Measurements from ENCODE around the gene HAGHL.

The HAGHL gene

DNA sequence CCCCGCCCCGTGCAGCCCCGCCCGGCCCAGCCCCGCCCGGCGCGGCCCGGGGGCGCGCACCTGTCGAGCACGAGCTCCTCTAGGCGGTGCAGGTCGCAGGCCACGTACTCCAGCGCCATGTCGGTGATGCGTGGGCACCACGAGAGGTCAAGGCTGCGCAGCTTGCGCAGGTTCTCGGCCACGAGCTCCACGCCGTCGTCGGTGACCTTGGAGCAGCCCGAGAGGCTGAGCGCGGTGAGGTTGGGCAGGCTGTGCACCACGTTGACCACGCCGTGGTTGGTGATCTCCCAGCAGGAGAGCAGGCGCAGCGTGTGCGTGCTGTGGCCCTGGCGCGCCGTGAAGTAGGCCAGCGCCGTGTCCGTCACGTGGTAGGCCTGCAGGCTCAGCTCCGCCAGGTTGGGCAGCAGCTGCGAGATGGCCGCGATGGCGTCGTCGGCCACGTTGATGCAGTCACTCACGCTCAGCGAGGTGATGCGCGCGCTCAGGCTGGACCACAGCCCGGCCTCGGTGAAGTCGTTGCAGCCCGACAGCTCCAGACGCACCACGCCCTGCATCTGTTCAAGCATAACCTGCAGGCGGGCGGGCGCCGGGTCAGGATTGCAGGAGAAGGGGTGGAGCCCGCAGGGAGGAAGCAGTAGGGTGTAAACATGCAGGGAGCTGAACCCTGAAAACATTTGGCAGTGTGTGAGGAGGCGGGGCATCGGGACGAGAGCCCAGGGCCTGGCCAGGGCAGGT lies 31.4 kb upstream of the HAGHL start:
- intact Hi-C loops (cut with micrococcal nuclease): no loop called here
- Mint-ChIP-seq H3K4me3 (peak overlapping the region; percentile 34), H3K27me3 (peaks cover 92% of the 10 kb centered on the region), H3K9me3 (no peaks in the 10 kb centered on the region), H3K36me3 (ENCODE audit: low read depth) (no peaks in the 10 kb centered on the region), H3K27ac (no peak overlapping the region), H3K4me1 (ENCODE audit: low read depth) (peaks cover 27% of the 10 kb centered on the region)

DNA sequence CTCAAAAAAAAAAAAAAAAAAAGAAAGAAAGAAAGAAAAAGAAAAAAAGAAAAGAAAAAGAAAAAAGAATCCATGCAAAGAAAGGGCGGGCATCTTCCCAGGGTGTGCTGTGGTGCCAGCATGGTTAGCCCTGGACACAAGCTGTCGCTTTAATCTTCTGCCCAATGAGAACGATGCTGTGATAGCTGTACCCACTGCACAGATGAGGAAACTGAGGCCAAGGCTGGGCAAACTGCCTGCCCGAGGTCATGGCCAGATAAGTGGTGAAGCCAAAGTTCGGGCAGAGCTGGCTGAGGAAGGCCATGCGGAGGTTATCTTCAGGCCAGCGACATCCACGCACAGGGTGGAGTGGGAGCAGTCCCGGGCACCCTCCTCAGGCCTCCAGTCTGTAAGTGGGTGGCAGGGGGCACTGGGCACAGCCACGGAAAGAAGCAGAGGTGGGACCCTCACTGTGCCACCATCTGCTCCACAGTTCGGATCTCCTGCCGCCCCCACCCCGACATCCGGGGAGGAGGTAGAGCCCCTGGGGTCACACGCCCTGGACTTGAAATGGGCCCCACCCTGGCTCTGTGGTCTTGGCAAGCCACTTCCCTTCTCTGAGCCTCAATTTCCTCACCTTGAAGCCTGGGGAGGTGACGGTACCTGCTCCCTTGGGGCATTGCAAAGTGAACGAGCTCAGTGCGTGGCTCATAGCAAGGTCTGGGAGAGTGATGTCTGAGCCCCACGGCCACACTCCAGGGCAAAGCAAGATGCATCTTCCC lies 27.8 kb upstream of the HAGHL start:
- Mint-ChIP-seq H3K27me3 (peaks cover 96% of the 10 kb centered on the region), H3K9me3 (no peaks in the 10 kb centered on the region), H3K4me1 (ENCODE audit: low read depth) (peaks cover 15% of the 10 kb centered on the region), H3K4me3 (no peak overlapping the region), H3K27ac (no peak overlapping the region), H3K36me3 (ENCODE audit: low read depth) (no peaks in the 10 kb centered on the region)
- intact Hi-C loops (cut with micrococcal nuclease): no loop called here

DNA sequence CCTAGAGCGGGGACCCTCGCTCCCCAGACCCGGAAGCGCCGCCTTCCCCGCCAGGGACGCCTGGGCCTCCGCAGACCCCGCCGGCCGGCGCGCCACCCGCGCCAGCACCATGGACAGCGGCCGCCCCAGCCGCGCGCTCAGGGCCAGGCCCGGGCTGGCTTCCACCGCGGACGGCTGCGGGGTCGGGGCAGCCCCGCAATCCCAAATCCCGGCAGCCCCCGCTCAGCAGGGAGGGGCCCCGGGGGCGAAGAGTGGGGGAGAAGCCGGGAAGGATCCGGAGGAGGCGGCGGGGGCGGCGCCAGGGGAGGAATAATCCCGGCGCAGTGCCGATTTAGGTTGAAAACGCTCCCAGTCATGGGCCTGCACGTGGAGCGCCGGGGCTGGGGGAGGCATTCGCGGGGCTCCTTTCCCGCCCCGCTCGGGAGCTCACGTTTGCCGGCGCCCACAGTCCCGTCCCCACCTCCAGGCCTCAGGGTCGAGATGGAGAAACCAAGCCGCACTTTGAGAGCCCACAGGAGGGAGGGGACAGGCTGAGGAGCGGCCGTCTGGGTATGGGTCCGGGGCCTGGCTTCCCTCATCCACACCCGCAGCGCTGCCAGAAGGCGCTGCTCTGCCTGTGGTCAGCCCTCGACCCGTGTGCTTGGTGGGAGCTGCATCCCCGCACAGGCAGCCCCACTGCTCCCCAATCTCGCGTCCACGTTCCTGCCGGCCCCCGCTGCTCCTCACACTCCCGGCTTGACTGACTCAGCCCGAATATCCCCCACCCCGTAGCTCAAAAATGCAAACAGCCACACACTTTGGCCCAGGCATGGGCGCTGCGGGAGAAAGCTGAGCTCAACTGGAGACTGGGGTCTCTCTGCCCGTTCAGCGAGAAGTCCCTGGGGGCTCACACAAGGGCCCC lies 26.0 kb upstream of the HAGHL start:
- intact Hi-C loops (cut with micrococcal nuclease): loop anchor here (10.0 kb wide), 1 partner anchor 484 kb away; no protein-coding TSS in a partner anchor
- H3K36me3 Mint-ChIP-seq (ENCODE audit: low read depth): no peaks in the 10 kb centered on the region
- peaks cover 90% of the 10 kb centered on the region for H3K27me3 Mint-ChIP-seq
- H3K4me3 Mint-ChIP-seq: no peak overlapping the region
- no peaks in the 10 kb centered on the region for H3K9me3 Mint-ChIP-seq
- H3K27ac Mint-ChIP-seq: no peak overlapping the region
- H3K4me1 Mint-ChIP-seq (ENCODE audit: low read depth): peaks cover 1% of the 10 kb centered on the region

DNA sequence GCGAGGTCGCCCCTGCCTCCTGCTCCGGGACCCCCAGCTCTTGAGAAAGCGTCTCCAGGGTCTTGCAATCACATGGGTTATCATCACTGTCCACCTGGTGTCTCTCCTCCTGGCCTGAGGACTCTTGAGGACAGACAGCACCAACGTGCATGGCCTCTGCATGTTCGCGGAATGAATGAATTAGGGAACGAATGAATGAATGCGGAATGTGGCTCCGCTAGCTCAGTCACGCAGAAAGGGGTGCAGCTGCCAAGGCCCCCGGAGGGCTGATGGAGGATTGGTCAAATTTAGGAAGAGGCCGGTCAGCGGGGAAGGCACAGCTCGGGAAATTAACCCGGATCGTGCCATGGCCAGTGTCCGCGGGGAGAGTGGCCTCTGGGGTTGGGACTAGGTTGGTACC lies 24.6 kb upstream of the HAGHL start:
- Mint-ChIP-seq H3K9me3 (no peaks in the 10 kb centered on the region), H3K4me1 (ENCODE audit: low read depth) (no peaks in the 10 kb centered on the region), H3K27me3 (peaks cover 90% of the 10 kb centered on the region), H3K4me3 (no peak overlapping the region), H3K36me3 (ENCODE audit: low read depth) (no peaks in the 10 kb centered on the region), H3K27ac (no peak overlapping the region)
- intact Hi-C loops (cut with micrococcal nuclease): loop anchor here (10.0 kb wide), 1 partner anchor 482 kb away; no protein-coding TSS in a partner anchor

DNA sequence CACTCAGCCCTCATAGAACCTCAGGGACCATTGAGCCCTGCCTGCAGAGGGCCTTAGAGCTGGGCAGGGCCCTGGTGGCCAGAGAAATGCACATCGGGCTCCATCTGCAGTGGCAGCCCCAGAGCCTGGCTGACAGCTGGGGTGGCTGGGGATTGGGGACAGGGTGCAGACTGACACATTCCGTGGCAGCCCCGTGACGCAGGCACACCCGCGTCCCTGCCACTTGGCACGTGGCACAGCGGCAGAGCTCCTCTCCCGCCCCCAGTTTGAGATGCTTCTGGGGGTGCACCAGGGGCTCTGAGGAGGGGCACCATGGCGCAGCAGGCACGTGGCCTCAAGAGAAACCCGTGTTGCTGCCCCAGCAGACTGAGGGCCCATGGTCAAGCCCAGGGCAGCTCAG lies 23.5 kb upstream of the HAGHL start:
- no peaks in the 10 kb centered on the region for H3K36me3 Mint-ChIP-seq (ENCODE audit: low read depth)
- peaks cover 89% of the 10 kb centered on the region for H3K27me3 Mint-ChIP-seq
- intact Hi-C loops (cut with micrococcal nuclease): loop anchor here (10.0 kb wide), 1 partner anchor 481 kb away; no protein-coding TSS in a partner anchor
- no peak overlapping the region for H3K27ac Mint-ChIP-seq
- no peaks in the 10 kb centered on the region for H3K9me3 Mint-ChIP-seq
- H3K4me1 Mint-ChIP-seq (ENCODE audit: low read depth): no peaks in the 10 kb centered on the region
- H3K4me3 Mint-ChIP-seq: no peak overlapping the region

DNA sequence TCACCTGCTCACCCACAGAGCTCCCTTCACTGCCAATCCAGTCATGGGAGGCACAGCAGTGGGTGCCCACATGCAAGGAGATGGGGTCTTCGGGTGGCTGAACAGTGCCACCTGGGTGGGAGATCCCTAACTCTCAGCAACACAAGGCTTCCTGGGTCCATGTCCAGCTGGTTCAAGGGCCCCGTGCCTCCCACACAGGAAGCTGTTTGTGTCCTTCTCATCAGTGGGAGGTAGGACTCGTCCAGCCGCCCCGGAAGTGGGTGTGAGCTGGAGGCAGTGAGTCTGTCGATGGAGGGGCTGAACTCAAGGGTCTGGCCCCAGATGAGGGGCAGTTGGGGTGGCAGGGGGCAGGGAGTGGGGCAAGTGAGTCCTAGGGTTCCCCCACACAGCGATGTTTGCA lies 22.9 kb upstream of the HAGHL start:
- Mint-ChIP-seq H3K27me3 (peaks cover 89% of the 10 kb centered on the region), H3K4me3 (no peak overlapping the region), H3K4me1 (ENCODE audit: low read depth) (no peaks in the 10 kb centered on the region), H3K36me3 (ENCODE audit: low read depth) (no peaks in the 10 kb centered on the region), H3K27ac (no peak overlapping the region), H3K9me3 (no peaks in the 10 kb centered on the region)
- intact Hi-C loops (cut with micrococcal nuclease): loop anchor here (10.0 kb wide), 1 partner anchor 481 kb away; no protein-coding TSS in a partner anchor

DNA sequence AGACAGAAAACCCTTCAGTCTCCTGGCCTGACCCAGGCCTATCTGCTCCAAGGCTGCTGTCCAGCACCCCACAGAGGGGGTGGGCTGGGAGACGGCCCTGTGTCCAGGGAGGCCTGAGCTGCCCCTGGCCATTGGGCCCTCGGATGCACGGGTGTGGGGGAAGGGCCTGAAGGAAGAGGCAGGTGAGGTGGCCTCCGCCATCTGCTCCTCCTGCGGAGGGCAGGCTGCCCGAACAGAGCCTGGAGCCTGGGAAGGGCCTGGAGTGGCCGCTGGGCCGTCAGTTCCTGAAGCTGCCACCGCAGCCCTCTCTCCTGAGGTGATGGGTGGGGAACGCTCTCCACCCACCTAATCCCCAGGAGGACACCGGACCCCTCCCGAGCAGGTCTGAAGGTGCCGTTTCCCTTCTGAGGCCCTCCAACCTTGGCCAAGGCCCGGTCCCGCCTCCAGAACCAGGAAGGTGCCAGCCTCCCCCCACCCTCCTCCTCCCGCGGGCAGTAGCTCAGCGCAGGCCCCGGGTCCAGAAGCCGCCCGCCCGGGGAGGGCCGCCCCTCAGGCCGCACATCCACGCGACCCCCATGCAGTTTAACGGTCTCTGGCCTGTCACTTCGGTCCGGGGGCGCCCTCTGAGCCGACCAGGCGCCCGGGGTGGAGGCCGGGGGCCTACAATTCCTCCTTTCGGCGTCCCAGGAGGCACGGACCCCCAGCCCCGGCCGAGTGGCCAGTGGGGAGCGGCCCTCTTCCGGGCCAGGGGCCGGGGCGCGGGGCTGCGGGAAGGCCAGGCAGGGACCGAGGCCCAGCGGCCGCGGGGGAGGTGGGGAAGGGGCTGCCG lies 22.1 kb upstream of the HAGHL start:
- no peaks in the 10 kb centered on the region for H3K4me1 Mint-ChIP-seq (ENCODE audit: low read depth)
- intact Hi-C loops (cut with micrococcal nuclease): loop anchor here (10.0 kb wide), 1 partner anchor 480 kb away; no protein-coding TSS in a partner anchor
- H3K36me3 Mint-ChIP-seq (ENCODE audit: low read depth): no peaks in the 10 kb centered on the region
- H3K27ac Mint-ChIP-seq: no peak overlapping the region
- no peaks in the 10 kb centered on the region for H3K9me3 Mint-ChIP-seq
- no peak overlapping the region for H3K4me3 Mint-ChIP-seq
- H3K27me3 Mint-ChIP-seq: peaks cover 89% of the 10 kb centered on the region

DNA sequence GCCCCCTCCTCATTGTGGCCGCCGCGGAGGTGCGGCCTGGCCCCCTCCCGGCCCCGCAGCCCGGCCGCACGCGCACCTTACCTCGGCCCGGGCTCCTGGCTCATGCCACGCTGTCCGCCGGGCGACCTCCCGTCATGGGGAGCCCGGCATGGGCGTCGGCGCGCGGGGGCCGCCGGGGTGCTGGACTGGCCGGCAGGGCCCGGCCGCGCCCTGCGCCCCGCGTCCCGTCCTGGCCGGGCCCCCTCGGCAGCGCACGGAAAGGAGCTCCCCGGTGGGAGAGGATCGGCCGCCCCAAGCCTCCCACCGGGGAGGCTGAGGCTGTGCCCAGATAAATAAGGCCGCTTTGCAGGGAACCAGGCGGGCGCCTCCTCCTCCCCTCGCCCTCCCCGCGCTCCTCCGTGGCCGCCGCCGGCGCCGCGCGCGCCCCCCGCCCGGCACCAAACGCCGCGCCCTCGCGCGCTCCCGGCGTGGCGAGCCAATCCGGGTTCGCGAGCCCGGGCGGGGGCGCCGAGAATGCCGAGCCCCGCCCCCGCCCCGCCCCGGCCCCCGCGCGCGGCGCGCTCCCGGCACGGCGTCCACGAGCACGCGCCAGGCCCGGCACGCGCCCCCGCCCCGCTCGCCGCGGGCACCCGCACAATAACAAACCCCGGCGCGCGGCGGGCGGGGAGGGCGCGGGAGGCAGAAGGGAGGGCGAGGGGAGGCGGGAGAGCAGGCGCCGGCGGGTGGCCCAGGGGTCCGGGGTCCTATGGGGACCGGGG lies 21.3 kb upstream of the HAGHL start, which contains the start of gene FBXL16:
TSS of gene FBXL16 (minus strand) at position 371 of the 758 bp plus-strand sequence. CDS start 8,396 bp downstream, outside the sequence.
- Mint-ChIP-seq H3K9me3 (no peaks in the 10 kb centered on the region), H3K27ac (no peak within 1 kb of the TSS), H3K27me3 (peaks cover 90% of the 10 kb centered on the region), H3K36me3 (ENCODE audit: low read depth) (no peaks in the 10 kb centered on the region), H3K4me3 (no peak within 1 kb of the TSS), H3K4me1 (ENCODE audit: low read depth) (no peaks in the 10 kb centered on the region)
- intact Hi-C loops (cut with micrococcal nuclease): loop anchor here (10.0 kb wide), 1 partner anchor 479 kb away; no protein-coding TSS in a partner anchor

DNA sequence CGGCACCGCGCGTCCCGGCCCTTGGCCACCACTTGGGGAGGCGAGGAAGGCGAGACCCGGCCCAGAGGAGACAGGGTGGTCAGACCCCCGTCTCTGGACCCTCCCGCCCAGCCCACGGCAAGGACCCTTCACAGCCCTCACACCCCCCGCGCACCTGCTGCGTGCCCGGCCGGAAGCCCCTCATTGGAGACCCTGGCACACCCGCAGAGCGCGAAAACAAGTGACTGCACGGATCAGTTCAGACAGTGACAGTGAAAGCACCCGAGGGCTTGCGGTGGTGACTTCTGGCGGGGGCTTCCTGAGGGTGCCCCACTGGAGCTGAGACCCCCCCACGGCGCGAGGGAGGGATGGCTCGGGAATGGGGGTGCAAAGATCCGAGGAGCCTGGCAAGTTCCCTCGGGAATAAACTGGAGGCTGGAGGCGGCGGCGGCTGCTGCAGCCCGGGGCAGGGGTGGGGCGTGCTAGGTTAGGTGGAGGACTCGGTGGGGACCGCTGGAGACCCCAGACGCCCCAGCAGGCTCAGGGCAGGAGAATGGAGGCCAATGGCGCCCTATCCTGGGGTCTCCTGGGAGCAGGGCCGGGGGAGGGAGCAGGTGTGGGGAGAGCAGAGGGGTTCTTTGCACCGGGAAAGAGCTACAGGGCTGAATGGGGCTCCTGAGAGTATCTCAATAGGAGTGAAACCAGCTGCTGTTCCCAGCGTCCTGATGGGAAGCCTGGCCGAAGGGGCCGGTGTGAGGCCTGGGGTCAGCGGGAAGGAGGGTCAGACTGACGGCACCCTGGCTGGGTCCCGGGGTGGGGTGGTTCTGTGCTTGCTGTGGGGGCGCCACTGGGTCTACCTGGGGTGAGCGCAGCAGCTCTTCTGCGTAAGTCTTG lies 20.5 kb upstream of the HAGHL start:
- Mint-ChIP-seq H3K27me3 (peaks cover 90% of the 10 kb centered on the region), H3K27ac (no peak overlapping the region), H3K4me1 (ENCODE audit: low read depth) (no peaks in the 10 kb centered on the region), H3K4me3 (no peak overlapping the region), H3K9me3 (no peaks in the 10 kb centered on the region), H3K36me3 (ENCODE audit: low read depth) (no peaks in the 10 kb centered on the region)
- intact Hi-C loops (cut with micrococcal nuclease): loop anchor here (10.0 kb wide), 1 partner anchor 478 kb away; no protein-coding TSS in a partner anchor

DNA sequence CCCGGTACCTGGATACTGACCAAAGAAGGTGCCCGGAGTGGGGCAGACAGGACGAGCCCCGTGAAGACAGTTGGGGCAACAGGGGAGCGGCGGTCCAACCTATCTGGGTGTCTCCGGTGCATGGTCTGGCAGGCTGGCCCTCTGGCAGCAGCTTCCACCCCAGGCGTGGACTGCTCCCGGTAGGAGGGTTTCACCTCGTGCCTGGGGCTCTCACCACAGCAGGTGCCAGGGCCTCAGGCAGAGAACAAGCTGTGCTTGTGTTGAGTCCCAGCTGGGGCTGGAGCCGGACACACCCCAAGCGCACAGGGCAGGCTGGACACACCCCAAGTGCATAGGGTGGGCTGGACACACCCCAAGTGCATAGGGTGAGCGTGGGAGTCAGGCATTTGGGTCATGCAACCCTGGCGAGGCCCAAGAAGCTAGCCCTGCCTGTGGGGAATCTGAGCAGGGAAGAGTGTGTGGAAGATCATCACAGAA lies 19.8 kb upstream of the HAGHL start:
- Mint-ChIP-seq H3K9me3 (no peaks in the 10 kb centered on the region), H3K27me3 (peaks cover 87% of the 10 kb centered on the region), H3K4me3 (no peak overlapping the region), H3K27ac (no peak overlapping the region), H3K36me3 (ENCODE audit: low read depth) (no peaks in the 10 kb centered on the region), H3K4me1 (ENCODE audit: low read depth) (no peaks in the 10 kb centered on the region)
- intact Hi-C loops (cut with micrococcal nuclease): loop anchor here (10.0 kb wide), 1 partner anchor 478 kb away; no protein-coding TSS in a partner anchor

DNA sequence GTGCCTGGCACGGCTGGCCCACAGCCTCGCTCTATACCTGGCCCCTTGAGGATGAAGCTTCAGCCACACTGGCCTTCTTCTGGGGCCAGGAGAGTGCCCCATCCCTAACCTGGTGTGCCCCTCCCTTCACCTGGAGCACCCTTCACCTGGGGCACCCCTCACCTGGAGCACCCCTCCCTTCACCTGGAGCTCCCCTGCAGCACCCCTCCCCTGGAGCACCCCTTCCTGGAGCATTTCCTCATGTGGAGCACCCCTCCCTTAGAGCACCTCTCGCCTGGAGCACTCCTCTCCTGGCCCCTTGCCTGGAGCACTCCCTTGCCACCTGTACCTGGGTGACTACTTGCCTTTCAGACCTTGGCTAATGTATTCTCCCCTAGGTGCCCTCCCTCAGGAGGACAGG lies 18.9 kb upstream of the HAGHL start:
- no peak overlapping the region for H3K27ac Mint-ChIP-seq
- peaks cover 4% of the 10 kb centered on the region for H3K4me1 Mint-ChIP-seq (ENCODE audit: low read depth)
- H3K9me3 Mint-ChIP-seq: no peaks in the 10 kb centered on the region
- no peak overlapping the region for H3K4me3 Mint-ChIP-seq
- H3K36me3 Mint-ChIP-seq (ENCODE audit: low read depth): no peaks in the 10 kb centered on the region
- intact Hi-C loops (cut with micrococcal nuclease): loop anchor here (10.0 kb wide), 1 partner anchor 477 kb away; no protein-coding TSS in a partner anchor
- H3K27me3 Mint-ChIP-seq: peaks cover 85% of the 10 kb centered on the region
